ENCODE results near the gene METRN.

Gene METRN

DNA sequence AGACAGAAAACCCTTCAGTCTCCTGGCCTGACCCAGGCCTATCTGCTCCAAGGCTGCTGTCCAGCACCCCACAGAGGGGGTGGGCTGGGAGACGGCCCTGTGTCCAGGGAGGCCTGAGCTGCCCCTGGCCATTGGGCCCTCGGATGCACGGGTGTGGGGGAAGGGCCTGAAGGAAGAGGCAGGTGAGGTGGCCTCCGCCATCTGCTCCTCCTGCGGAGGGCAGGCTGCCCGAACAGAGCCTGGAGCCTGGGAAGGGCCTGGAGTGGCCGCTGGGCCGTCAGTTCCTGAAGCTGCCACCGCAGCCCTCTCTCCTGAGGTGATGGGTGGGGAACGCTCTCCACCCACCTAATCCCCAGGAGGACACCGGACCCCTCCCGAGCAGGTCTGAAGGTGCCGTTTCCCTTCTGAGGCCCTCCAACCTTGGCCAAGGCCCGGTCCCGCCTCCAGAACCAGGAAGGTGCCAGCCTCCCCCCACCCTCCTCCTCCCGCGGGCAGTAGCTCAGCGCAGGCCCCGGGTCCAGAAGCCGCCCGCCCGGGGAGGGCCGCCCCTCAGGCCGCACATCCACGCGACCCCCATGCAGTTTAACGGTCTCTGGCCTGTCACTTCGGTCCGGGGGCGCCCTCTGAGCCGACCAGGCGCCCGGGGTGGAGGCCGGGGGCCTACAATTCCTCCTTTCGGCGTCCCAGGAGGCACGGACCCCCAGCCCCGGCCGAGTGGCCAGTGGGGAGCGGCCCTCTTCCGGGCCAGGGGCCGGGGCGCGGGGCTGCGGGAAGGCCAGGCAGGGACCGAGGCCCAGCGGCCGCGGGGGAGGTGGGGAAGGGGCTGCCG is 10.2 kb upstream of the METRN start:
- peak overlapping the region; percentile 87 for H3K27ac ChIP-seq
- ChIA-PET POLR2A (ENCODE audit: low non-redundant PET) (no interaction called here), CTCF (interaction anchor here (0.5 kb wide), 1 partner anchor 256 kb away, joined by 3 read pairs; no protein-coding TSS in a partner anchor)
- no peak for DNase-seq (ENCODE audit: low spot score)
- TF ChIP-seq, protein P1, sequence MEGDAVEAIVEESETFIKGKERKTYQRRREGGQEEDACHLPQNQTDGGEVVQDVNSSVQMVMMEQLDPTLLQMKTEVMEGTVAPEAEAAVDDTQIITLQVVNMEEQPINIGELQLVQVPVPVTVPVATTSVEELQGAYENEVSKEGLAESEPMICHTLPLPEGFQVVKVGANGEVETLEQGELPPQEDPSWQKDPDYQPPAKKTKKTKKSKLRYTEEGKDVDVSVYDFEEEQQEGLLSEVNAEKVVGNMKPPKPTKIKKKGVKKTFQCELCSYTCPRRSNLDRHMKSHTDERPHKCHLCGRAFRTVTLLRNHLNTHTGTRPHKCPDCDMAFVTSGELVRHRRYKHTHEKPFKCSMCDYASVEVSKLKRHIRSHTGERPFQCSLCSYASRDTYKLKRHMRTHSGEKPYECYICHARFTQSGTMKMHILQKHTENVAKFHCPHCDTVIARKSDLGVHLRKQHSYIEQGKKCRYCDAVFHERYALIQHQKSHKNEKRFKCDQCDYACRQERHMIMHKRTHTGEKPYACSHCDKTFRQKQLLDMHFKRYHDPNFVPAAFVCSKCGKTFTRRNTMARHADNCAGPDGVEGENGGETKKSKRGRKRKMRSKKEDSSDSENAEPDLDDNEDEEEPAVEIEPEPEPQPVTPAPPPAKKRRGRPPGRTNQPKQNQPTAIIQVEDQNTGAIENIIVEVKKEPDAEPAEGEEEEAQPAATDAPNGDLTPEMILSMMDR (conservative IDR thresholded peaks at IDR 0.05; ENCODE audit: low read depth): no peak

DNA sequence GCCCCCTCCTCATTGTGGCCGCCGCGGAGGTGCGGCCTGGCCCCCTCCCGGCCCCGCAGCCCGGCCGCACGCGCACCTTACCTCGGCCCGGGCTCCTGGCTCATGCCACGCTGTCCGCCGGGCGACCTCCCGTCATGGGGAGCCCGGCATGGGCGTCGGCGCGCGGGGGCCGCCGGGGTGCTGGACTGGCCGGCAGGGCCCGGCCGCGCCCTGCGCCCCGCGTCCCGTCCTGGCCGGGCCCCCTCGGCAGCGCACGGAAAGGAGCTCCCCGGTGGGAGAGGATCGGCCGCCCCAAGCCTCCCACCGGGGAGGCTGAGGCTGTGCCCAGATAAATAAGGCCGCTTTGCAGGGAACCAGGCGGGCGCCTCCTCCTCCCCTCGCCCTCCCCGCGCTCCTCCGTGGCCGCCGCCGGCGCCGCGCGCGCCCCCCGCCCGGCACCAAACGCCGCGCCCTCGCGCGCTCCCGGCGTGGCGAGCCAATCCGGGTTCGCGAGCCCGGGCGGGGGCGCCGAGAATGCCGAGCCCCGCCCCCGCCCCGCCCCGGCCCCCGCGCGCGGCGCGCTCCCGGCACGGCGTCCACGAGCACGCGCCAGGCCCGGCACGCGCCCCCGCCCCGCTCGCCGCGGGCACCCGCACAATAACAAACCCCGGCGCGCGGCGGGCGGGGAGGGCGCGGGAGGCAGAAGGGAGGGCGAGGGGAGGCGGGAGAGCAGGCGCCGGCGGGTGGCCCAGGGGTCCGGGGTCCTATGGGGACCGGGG is 9.3 kb upstream of the METRN start, which contains the start of gene FBXL16:
TSS of gene FBXL16 (minus strand) at position 371 of the 758 bp plus-strand sequence. CDS start 8,396 bp downstream, outside the sequence.
- H3K27ac ChIP-seq: peak within 1 kb of the TSS; percentile 87
- DNase-seq (ENCODE audit: low spot score): peak; percentile 74
- TF ChIP-seq, protein P1 (conservative IDR thresholded peaks at IDR 0.05; ENCODE audit: low read depth): no peak
- CTCF ChIA-PET: no interaction called here
- POLR2A ChIA-PET (ENCODE audit: low non-redundant PET): no interaction called here

DNA sequence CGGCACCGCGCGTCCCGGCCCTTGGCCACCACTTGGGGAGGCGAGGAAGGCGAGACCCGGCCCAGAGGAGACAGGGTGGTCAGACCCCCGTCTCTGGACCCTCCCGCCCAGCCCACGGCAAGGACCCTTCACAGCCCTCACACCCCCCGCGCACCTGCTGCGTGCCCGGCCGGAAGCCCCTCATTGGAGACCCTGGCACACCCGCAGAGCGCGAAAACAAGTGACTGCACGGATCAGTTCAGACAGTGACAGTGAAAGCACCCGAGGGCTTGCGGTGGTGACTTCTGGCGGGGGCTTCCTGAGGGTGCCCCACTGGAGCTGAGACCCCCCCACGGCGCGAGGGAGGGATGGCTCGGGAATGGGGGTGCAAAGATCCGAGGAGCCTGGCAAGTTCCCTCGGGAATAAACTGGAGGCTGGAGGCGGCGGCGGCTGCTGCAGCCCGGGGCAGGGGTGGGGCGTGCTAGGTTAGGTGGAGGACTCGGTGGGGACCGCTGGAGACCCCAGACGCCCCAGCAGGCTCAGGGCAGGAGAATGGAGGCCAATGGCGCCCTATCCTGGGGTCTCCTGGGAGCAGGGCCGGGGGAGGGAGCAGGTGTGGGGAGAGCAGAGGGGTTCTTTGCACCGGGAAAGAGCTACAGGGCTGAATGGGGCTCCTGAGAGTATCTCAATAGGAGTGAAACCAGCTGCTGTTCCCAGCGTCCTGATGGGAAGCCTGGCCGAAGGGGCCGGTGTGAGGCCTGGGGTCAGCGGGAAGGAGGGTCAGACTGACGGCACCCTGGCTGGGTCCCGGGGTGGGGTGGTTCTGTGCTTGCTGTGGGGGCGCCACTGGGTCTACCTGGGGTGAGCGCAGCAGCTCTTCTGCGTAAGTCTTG is 8.5 kb upstream of the METRN start:
- peak overlapping the region; percentile 87 for H3K27ac ChIP-seq
- TF ChIP-seq, protein P1 (conservative IDR thresholded peaks at IDR 0.05; ENCODE audit: low read depth): no peak
- DNase-seq (ENCODE audit: low spot score): no peak
- CTCF ChIA-PET: interaction anchor here (0.6 to 1.1 kb wide), 3 partner anchors 49 to 79 kb away, joined by 3 to 5 read pairs (median 3); partner anchors contain the start of gene WDR90
- POLR2A ChIA-PET (ENCODE audit: low non-redundant PET): interaction anchor here (0.6 to 2.0 kb wide), 2 partner anchors 9 to 11 kb away, joined by 6 to 9 read pairs; no protein-coding TSS in a partner anchor

DNA sequence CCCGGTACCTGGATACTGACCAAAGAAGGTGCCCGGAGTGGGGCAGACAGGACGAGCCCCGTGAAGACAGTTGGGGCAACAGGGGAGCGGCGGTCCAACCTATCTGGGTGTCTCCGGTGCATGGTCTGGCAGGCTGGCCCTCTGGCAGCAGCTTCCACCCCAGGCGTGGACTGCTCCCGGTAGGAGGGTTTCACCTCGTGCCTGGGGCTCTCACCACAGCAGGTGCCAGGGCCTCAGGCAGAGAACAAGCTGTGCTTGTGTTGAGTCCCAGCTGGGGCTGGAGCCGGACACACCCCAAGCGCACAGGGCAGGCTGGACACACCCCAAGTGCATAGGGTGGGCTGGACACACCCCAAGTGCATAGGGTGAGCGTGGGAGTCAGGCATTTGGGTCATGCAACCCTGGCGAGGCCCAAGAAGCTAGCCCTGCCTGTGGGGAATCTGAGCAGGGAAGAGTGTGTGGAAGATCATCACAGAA is 7.8 kb upstream of the METRN start:
- peak overlapping the region; percentile 87 for H3K27ac ChIP-seq
- TF ChIP-seq, protein P1 (conservative IDR thresholded peaks at IDR 0.05; ENCODE audit: low read depth): no peak
- DNase-seq (ENCODE audit: low spot score): no peak
- POLR2A ChIA-PET (ENCODE audit: low non-redundant PET): interaction anchor here (2.0 kb wide), 1 partner anchor 11 kb away, joined by 9 read pairs; no protein-coding TSS in a partner anchor
- CTCF ChIA-PET: interaction anchor here (0.6 to 1.1 kb wide), 3 partner anchors 48 to 78 kb away, joined by 3 to 5 read pairs (median 3); partner anchors contain the start of gene WDR90

DNA sequence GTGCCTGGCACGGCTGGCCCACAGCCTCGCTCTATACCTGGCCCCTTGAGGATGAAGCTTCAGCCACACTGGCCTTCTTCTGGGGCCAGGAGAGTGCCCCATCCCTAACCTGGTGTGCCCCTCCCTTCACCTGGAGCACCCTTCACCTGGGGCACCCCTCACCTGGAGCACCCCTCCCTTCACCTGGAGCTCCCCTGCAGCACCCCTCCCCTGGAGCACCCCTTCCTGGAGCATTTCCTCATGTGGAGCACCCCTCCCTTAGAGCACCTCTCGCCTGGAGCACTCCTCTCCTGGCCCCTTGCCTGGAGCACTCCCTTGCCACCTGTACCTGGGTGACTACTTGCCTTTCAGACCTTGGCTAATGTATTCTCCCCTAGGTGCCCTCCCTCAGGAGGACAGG is 6.9 kb upstream of the METRN start:
- no peak for DNase-seq (ENCODE audit: low spot score)
- ChIA-PET POLR2A (ENCODE audit: low non-redundant PET) (interaction anchor here (2.0 kb wide), 1 partner anchor 12 kb away, joined by 9 read pairs; no protein-coding TSS in a partner anchor), CTCF (interaction anchor here (0.7 to 1.1 kb wide), 2 partner anchors 77 to 767 kb away, joined by 4 to 5 read pairs; no protein-coding TSS in a partner anchor)
- H3K27ac ChIP-seq: peak overlapping the region; percentile 87
- TF ChIP-seq, protein P1 (conservative IDR thresholded peaks at IDR 0.05; ENCODE audit: low read depth): no peak

Data from RWPE1 (cell line).